Transverse colon (tissue), 4 donors: Measurements from ENCODE around the gene ASB1. TPM values are rescaled to one million over a fixed set of nuclear protein-coding genes. Genes with fewer than 3 reads are reported as not detected.

Experiments
- DNase-seq: peaks from one replicate; pipeline ENCODE4 v3.0.0-alpha.2; 2019
- H3K27ac ChIP-seq, 4 donors: fragments of 200-600 bp; sonication (generic); 2 replicates each; pipeline ENCODE4 v1.5.1; 2016 to 2018; ENCODE audit warnings: inconsistent platforms in 4 of 4
- H3K27me3 ChIP-seq: fragments of 200-600 bp; sonication (generic); 2 replicates; pipeline ENCODE4 v1.5.1; 2017; ENCODE audit warnings: inconsistent platforms
- H3K36me3 ChIP-seq, 4 donors: fragments of 200-600 bp; sonication (generic); 2 replicates each; pipeline ENCODE4 v1.5.1; 2017 to 2019; ENCODE audit warnings: inconsistent platforms in 4 of 4
- H3K4me1 ChIP-seq, 4 donors: fragments of 200-600 bp; sonication (generic); 2 replicates each; pipeline ENCODE4 v1.5.1; 2017 to 2020; ENCODE audit warnings: inconsistent platforms in 4 of 4
- H3K4me3 ChIP-seq, 4 donors: fragments of 200-600 bp; sonication (generic); 1 replicate in 1 of 4; 2 replicates in 3 of 4; pipeline versions ENCODE4 v1.5.1 to v1.6.1; 2017 to 2019; ENCODE audit warnings: inconsistent platforms in 4 of 4
- H3K9me3 ChIP-seq, 2 donors: fragments of 200-600 bp; sonication (generic); 2 replicates each; pipeline ENCODE4 v1.5.1; 2017 to 2019; ENCODE audit warnings: inconsistent platforms in 2 of 2
- CTCF ChIP-seq, 5 experiments: fragments of 200-600 bp in 3 of 5; fragments of 450-650 bp in 2 of 5; sonication (generic) in 3 of 5; IDR thresholded peaks; 1 replicate in 2 of 5; 2 replicates in 3 of 5; pipeline ENCODE4 v1.5.1; 2016 to 2017; ENCODE audit warnings: antibody characterized with exemption in 5 of 5, inconsistent platforms in 3 of 5, mild to moderate bottlenecking in 2 of 5, moderate library complexity in 1 of 5
- EP300 ChIP-seq: sonication (generic); formaldehyde crosslinking; IDR thresholded peaks from one replicate; pipeline ENCODE4 v1.6.1; 2017; ENCODE audit warnings: antibody characterized with exemption, low read depth
- POLR2A ChIP-seq: fragments of 450-650 bp; IDR thresholded peaks from one replicate; pipeline ENCODE4 v1.6.1; 2016; ENCODE audit warnings: antibody characterized with exemption, mild to moderate bottlenecking, moderate library complexity
- POLR2AphosphoS5 ChIP-seq, 3 donors: sonication (generic); formaldehyde crosslinking; IDR thresholded peaks; one replicate each; pipeline ENCODE4 v1.6.1; 2016; ENCODE audit warnings: antibody characterized with exemption in 3 of 3
- WGBS, 2 donors: methylation state at CpG; one replicate each; pipeline ENCODE4 v1.1.5; 2018; ENCODE audit warnings: low coverage in 1 of 2; 5-methylcytosine and 5-hydroxymethylcytosine counted together
- in situ Hi-C, 4 donors: fragments of 200-750 bp; cut with MboI; loops; one replicate each; pipeline versions ENCODE4 v1.15.0 to v1.15.1; 2017; ENCODE audit warnings: low sequenced_read_pairs in 3 of 4, low pct_ligation_motif_present in 1 of 4, low pct_unique_long_range_greater_than_20kb in 1 of 4
- intact Hi-C: fragments of 100-400 bp; cut with DNase I; formaldehyde crosslinking; loops from one replicate; pipeline ENCODE4 v1.15.1; 2023; ENCODE audit warnings: low total_unique reads
- total RNA-seq, 4 donors: library from RNA; depleted of rRNA; stranded (reverse); fragments of >200 nt; gene quantifications; one replicate each; pipeline ENCODE4 v1.1.0, GENCODE V29; 2016

ASB1 gene
- total RNA-seq, 4 donors from 2014 or later, result 9.4 to 48.3 (median 17.2) TPM

DNA sequence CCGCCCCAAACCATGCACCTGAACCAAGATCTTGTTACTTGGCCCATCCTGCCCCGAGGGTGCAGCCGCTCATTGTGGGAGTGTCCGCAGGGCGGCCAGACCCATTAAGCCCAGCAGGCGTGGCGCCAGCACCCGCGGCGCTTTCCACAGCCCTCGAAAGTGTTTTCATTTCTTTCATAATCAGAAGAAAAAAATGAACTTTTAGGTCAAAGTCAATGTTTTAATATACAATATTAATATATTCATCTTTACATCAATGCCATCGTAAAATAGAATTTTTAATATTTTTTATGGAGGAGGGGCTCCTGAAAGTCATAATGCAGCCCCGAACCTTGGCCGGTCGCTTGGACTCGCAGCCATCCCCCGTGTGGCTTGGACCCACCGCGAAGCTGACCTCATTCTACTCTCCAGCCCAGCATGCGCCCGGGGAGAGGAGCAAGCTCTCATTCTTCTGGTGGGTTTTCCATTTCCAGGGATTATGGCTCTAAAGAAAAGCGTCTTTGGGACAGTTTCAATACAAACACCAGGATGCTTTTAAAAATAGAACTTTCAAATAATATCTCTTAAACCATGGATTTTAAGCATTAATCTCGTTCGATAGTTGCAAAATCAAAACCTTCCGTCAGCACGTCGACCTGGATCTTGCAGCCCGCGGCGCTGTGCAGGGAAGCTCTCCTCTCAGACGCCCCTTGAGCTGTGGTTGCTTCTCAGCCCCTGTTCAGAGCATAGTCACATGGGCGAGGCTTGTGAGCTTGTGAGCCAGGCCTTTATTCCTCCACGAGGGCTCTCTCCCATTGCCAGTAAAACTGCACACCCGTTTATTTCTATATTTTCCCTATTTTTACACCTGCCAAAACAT, 17.2 kb upstream of the ASB1 start:
- H3K27me3 ChIP-seq, result no peaks in the 10 kb centered on the region
- no peak overlapping the region for H3K4me3 ChIP-seq
- peaks cover 0 to 15% (median 7%) of the 10 kb centered on the region in 4 donors for H3K4me1 ChIP-seq
- H3K9me3 ChIP-seq, result no peaks in the 10 kb centered on the region
- no peaks in the 10 kb centered on the region for H3K36me3 ChIP-seq
- in situ Hi-C loops, result no loop called here
- intact Hi-C loops, result no loop called here
- TF ChIP-seq POLR2AphosphoS5 (IDR thresholded peaks at IDR 0.05) (no peak), EP300 (no peak), CTCF (IDR thresholded peaks at IDR 0.05) (no peak)
- 93% methylated on average over 20 to 34 of the region's 34 CpGs for WGBS, 2 donors
- H3K27ac ChIP-seq, result no peak overlapping the region
- no peak for DNase-seq

GRCh38 chr2:238412067-238412767, 14.5 kb upstream of the ASB1 start:
- WGBS, 2 donors, result 53% methylated on average over 9 to 12 of the region's 12 CpGs
- Histone ChIP-seq H3K4me1 (peaks cover 0 to 14% (median 7%) of the 10 kb centered on the region in 4 donors), H3K9me3 (no peaks in the 10 kb centered on the region), H3K36me3 (no peaks in the 10 kb centered on the region), H3K4me3 (no peak overlapping the region), H3K27me3 (no peaks in the 10 kb centered on the region), H3K27ac (no peak overlapping the region)
- TF ChIP-seq EP300 (no peak), CTCF (IDR thresholded peaks at IDR 0.05) (no peak), POLR2AphosphoS5 (IDR thresholded peaks at IDR 0.05) (no peak), POLR2A (no peak)
- in situ Hi-C loops, result no loop called here
- intact Hi-C loops, result no loop called here
- DNase-seq, result peak; percentile 36

GRCh38 chr2:238413368-238413767, 13.4 kb upstream of the ASB1 start:
- no peaks in the 10 kb centered on the region for H3K9me3 ChIP-seq
- intact Hi-C loops (no loop called here), in situ Hi-C loops (no loop called here)
- no peak for DNase-seq
- H3K36me3 ChIP-seq, result no peaks in the 10 kb centered on the region
- no peak overlapping the region for H3K4me3 ChIP-seq
- no peak overlapping the region for H3K27ac ChIP-seq
- peaks cover 0 to 20% (median 5%) of the 10 kb centered on the region in 4 donors for H3K4me1 ChIP-seq
- WGBS, 2 donors, result 75 to 85% methylated on average over 2 of the region's 2 CpGs
- no peaks in the 10 kb centered on the region for H3K27me3 ChIP-seq
- TF ChIP-seq POLR2AphosphoS5 (IDR thresholded peaks at IDR 0.05) (no peak), CTCF (IDR thresholded peaks at IDR 0.05) (no peak), POLR2A (no peak), EP300 (no peak)

DNA sequence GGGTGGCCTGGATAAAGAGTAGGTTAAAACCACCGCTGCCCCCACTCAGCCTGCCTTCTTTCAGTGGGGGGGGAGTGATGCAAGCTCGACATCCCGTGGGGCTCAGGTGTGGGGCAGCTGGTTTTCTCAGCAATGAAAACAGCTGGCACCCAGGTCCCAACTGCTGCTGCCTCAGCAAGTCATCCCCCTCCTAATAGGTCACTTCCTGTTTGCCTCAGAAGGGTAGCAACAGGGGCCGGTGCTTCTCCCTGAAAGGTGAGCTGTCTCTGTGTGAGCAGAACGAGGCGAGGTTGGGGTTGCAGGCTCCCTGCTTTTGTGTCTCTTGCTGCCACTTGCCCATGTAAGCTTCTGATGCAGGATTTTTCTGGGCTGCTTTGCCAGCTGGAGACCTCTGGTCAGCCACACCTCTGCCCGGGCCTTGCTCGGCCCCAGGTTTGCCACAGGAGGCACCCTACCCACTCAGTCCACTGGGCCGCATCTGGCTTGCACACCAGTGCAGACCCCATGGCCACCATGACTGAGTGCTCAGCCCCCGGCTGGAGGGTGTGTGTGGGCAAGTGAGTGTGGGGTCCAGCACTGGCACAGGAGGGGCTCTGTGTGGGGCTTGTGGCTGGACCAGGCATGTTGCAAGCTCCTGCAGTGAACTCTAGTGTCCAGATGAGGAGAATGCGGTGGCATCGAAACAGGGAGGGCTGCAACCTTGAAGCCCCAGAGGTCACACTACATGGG, 11.5 kb upstream of the ASB1 start:
- intact Hi-C loops, result no loop called here
- 86% methylated on average over 12 of the region's 12 CpGs; no CpG with 5 or more reads in 1 of the 2 donors for WGBS, 2 donors
- H3K36me3 ChIP-seq, result no peaks in the 10 kb centered on the region
- H3K9me3 ChIP-seq, result no peaks in the 10 kb centered on the region
- TF ChIP-seq POLR2AphosphoS5 (IDR thresholded peaks at IDR 0.05), result no peak
- no peak for TF ChIP-seq POLR2A
- TF ChIP-seq EP300, result no peak
- no peak for TF ChIP-seq CTCF (IDR thresholded peaks at IDR 0.05)
- no peak overlapping the region for H3K27ac ChIP-seq
- peaks cover 0 to 24% (median 7%) of the 10 kb centered on the region in 4 donors for H3K4me1 ChIP-seq
- in situ Hi-C loops, result no loop called here
- DNase-seq, result no peak
- no peaks in the 10 kb centered on the region for H3K27me3 ChIP-seq
- H3K4me3 ChIP-seq, result no peak overlapping the region
